ENCODE measurements around the gene CACNA1B.
"Not testable (repeated sequence)": the region's sequence is repeated elsewhere in the genome, so short reads cannot be mapped to it uniquely, and the experiment has no call there.

CACNA1B gene

DNA sequence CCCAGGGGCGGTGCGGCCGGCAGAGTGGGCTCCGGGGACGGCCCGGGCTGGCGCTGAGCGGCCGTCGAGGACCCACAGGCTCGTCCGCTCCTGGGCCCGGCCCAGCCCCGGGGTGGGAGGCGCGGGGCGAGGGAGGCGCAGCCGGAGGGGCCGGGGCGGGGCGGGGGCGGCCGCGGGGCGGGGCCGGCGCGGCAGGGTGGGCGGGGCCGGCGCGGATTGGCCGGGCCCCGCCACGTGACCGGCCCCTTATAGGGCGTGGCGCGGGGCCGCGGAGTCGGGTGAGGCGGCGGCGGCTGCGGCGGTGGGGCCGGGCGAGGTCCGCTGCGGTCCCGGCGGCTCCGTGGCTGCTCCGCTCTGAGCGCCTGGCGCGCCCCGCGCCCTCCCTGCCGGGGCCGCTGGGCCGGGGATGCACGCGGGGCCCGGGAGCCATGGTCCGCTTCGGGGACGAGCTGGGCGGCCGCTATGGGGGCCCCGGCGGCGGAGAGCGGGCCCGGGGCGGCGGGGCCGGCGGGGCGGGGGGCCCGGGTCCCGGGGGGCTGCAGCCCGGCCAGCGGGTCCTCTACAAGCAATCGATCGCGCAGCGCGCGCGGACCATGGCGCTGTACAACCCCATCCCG, at the start of gene CACNA1B:
CACNA1B (plus strand) TSS at position 277 of the 617 bp plus-strand sequence; CDS start at position 429, 152 bp downstream.
- H3K4me1 ChIP-seq (ENCODE audit: control insufficient read depth in 1 of 2, insufficient read depth in 1 of 2, low read depth in 1 of 2, low read length in 1 of 2); H3K27ac ChIP-seq; H3K4me3 ChIP-seq (ENCODE audit: low read depth in 1 of 2, low read length in 1 of 2); H3K36me3 ChIP-seq; H3K9me3 ChIP-seq: not testable (repeated sequence)
- H3K27me3 ChIP-seq, result peaks cover 61% of the 10 kb centered on the region

DNA sequence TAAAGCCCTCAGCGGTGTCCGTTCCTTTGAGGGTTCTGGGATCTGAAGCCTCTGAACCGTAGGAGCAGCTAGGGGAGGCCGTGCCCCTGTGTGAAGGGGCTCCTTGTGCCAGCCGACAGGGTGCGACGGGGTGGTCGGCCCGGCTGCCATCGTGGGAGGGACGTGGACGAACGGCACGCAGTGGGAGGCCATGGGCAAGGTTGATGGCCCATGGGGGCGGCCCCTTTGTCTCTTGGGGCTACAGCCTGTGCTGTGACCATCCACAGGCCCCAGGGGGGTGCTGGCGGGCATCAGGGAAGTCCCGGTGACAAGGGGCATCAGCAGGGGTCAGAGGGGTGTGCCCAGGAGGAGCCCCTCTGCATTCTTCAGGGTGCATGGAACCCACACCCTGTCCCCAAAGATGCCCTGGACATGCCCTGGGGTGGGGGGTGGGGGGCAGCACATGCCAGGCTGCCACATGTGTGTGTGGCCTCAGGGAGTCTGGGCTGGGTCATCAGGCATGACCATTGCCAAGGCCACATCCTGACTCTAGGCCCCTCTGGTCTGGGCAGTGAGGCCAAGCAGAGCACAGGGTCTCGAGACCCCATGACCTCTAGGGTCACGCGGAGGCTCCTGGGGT, 49.6 kb upstream of the CACNA1B start:
- H3K4me3 ChIP-seq (ENCODE audit: low read depth in 1 of 2, low read length in 1 of 2), result no peak overlapping the region
- H3K9me3 ChIP-seq, result no peaks in the 10 kb centered on the region
- no peaks in the 10 kb centered on the region for H3K27me3 ChIP-seq
- peaks cover 62% of the 10 kb centered on the region for H3K36me3 ChIP-seq
- no peak overlapping the region for H3K27ac ChIP-seq
- no peak for TF ChIP-seq CTCF (IDR thresholded peaks at IDR 0.05)
- no peaks in the 10 kb centered on the region for H3K4me1 ChIP-seq (ENCODE audit: control insufficient read depth in 1 of 2, insufficient read depth in 1 of 2, low read depth in 1 of 2, low read length in 1 of 2)

- no peak for TF ChIP-seq CTCF (IDR thresholded peaks at IDR 0.05)
- Histone ChIP-seq H3K27ac (no peak overlapping the region), H3K4me3 (ENCODE audit: low read depth in 1 of 2, low read length in 1 of 2) (no peak overlapping the region), H3K27me3 (no peaks in the 10 kb centered on the region), H3K9me3 (no peaks in the 10 kb centered on the region), H3K4me1 (ENCODE audit: control insufficient read depth in 1 of 2, insufficient read depth in 1 of 2, low read depth in 1 of 2, low read length in 1 of 2) (no peaks in the 10 kb centered on the region), H3K36me3 (peaks cover 68% of the 10 kb centered on the region)
Observed at GRCh38 chr9:137828527-137829259, 48.9 kb upstream of the CACNA1B start.

DNA sequence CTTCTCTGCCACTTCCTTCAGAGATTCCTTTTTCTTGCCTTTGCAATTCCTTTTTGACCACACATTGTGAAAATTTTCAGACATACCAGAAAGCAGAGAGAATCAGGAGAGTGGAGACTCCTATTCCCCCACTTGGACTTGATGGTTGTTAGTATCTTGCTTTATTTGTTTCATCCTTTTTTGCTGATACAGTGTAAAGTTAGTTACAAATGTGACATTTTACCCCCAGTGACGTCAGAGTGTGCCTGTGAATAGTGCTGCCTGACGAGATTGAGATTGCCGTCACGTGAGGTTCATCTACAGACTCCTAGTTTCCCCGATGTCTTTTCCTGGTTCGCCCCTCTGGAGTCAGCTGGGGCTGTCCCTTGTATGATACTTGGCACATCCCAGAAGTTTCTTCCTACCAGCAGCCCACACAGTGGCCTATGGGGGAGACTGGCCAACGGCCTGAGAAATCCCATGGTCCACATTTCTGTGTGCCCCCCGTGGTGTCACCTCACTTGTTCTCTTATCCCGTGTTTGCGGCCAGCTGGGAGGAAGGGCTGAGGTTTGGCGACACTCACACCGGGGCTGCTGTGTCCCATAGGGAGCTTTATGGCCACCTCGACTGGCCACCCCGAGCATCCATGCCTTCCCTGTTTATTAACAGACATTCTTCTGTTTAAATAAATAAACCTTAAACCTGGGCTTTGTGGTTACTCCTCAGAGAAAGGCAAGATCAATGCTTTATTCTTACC, 48.2 kb upstream of the CACNA1B start:
- peaks cover 70% of the 10 kb centered on the region for H3K36me3 ChIP-seq
- no peaks in the 10 kb centered on the region for H3K27me3 ChIP-seq
- TF ChIP-seq CTCF (IDR thresholded peaks at IDR 0.05), result no peak
- no peaks in the 10 kb centered on the region for H3K4me1 ChIP-seq (ENCODE audit: control insufficient read depth in 1 of 2, insufficient read depth in 1 of 2, low read depth in 1 of 2, low read length in 1 of 2)
- no peak overlapping the region for H3K27ac ChIP-seq
- no peak overlapping the region for H3K4me3 ChIP-seq (ENCODE audit: low read depth in 1 of 2, low read length in 1 of 2)
- no peaks in the 10 kb centered on the region for H3K9me3 ChIP-seq

DNA sequence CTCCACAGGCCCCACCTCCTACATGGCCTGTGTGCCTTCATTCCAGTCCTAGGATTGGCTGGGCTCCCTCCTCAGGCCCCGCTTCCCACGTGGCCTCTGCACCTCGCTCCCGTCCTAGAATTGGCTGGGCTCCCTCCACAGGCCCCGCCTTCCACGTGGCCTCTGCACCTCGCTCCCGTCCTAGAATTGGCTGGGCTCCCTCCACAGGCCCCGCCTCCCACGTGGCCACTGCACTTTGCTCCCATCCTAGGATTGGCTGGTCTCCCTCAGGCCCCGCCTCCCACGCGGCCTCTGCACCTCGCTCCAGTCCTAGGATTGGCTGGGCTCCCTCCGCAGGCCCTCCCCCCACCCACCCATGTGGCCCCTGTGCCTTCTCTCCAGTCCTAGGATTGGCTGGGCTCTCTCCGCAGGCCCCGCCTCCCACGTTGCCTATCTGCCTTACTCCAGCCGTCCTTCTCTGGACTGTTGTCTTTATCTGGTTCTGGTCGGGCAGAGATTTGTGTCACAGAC, 45.3 kb upstream of the CACNA1B start:
- no peak for TF ChIP-seq CTCF (IDR thresholded peaks at IDR 0.05)
- Histone ChIP-seq H3K4me1 (ENCODE audit: control insufficient read depth in 1 of 2, insufficient read depth in 1 of 2, low read depth in 1 of 2, low read length in 1 of 2) (no peaks in the 10 kb centered on the region), H3K27me3 (no peaks in the 10 kb centered on the region), H3K27ac (no peak overlapping the region), H3K36me3 (peaks cover 79% of the 10 kb centered on the region), H3K9me3 (no peaks in the 10 kb centered on the region), H3K4me3 (ENCODE audit: low read depth in 1 of 2, low read length in 1 of 2) (no peak overlapping the region)

Measured in neutrophil (primary cell).